ENCODE results near the gene TMEM248. TPM values are rescaled to one million over a fixed set of nuclear protein-coding genes. Genes with fewer than 3 reads are reported as not detected.
"Not testable (repeated sequence)": the region's sequence is repeated elsewhere in the genome, so short reads cannot be mapped to it uniquely, and the experiment has no call there.

The TMEM248 gene
- total RNA-seq, 2 donors from 2014 or later, result 77.9 to 79.8 TPM

DNA sequence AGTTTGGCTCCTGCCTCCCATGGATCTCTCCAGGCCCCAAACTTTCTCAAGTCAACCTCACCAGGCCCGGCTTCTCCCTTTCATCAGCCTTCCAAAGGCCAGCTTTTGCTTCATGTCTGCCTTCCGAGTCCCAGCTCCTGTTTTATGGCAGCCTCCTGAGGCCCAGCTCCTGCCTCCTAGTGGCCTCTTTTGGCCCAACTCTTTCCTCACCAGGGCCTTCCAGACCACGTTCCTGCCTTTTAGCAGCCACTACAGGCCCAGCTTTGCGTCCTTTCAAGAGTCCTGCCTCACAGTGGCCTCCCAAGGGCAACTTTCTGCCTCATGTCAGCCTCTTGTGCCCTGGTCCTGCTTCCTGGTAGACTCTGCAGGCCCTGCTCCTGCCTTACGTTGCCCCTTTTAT, 15.3 kb upstream of the TMEM248 start:
- H3K4me3 Mint-ChIP-seq, result no peak overlapping the region
- H3K27ac ChIP-seq (ENCODE audit: low read depth, low read length), result no peak overlapping the region
- 79 to 88% methylated on average over 4 to 5 of the region's 5 CpGs for WGBS, 2 experiments (ENCODE audit: insufficient coverage in 1 of 2, insufficient read length in 1 of 2)
- no peaks in the 10 kb centered on the region for H3K36me3 Mint-ChIP-seq (ENCODE audit: low read depth)
- no peaks in the 10 kb centered on the region for H3K9me3 Mint-ChIP-seq
- DNase-seq, result peak; percentile 75
- H3K4me1 Mint-ChIP-seq, result no peaks in the 10 kb centered on the region
- H3K27me3 Mint-ChIP-seq (ENCODE audit: insufficient read depth), result peaks cover 1% of the 10 kb centered on the region
- H3K36me3 ChIP-seq (ENCODE audit: control insufficient read depth, insufficient read depth, low read length), result no peaks in the 10 kb centered on the region
- H3K4me3 ChIP-seq (ENCODE audit: low read length), result no peak overlapping the region
- no peak overlapping the region for H3K9ac ChIP-seq (ENCODE audit: extremely low read depth, low read length, poor library complexity, severe bottlenecking)
- no peaks in the 10 kb centered on the region for H3K9me3 ChIP-seq (ENCODE audit: control insufficient read depth, low read length)
- TF ChIP-seq, protein P1, sequence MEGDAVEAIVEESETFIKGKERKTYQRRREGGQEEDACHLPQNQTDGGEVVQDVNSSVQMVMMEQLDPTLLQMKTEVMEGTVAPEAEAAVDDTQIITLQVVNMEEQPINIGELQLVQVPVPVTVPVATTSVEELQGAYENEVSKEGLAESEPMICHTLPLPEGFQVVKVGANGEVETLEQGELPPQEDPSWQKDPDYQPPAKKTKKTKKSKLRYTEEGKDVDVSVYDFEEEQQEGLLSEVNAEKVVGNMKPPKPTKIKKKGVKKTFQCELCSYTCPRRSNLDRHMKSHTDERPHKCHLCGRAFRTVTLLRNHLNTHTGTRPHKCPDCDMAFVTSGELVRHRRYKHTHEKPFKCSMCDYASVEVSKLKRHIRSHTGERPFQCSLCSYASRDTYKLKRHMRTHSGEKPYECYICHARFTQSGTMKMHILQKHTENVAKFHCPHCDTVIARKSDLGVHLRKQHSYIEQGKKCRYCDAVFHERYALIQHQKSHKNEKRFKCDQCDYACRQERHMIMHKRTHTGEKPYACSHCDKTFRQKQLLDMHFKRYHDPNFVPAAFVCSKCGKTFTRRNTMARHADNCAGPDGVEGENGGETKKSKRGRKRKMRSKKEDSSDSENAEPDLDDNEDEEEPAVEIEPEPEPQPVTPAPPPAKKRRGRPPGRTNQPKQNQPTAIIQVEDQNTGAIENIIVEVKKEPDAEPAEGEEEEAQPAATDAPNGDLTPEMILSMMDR (conservative IDR thresholded peaks at IDR 0.05), result peak; percentile 69
- no peaks in the 10 kb centered on the region for H3K4me1 ChIP-seq (ENCODE audit: control insufficient read depth, insufficient read depth, low read length)
- peak overlapping the region; percentile 50 for H3K27ac Mint-ChIP-seq
- no peaks in the 10 kb centered on the region for H3K27me3 ChIP-seq (ENCODE audit: control insufficient read depth, insufficient read depth, low read length, poor library complexity, severe bottlenecking)

DNA sequence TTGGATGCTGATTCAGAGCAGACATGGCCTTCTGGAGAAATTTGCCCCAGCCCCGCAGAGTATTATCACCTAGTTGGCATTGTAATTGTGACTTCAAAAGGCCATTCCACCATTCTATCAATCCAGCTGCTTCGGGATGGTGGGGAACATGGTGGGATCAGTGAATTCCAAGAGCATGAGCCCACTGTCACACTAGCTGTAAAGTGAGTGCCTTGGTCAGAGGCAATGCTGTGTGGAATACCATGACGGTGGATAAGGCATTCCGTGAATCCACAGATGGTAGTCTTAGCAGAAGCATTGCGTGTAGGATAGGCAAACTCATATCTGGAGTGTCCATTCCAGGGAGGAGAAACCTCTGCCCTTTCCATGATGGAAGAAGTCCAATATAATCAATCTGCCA, 13.3 kb upstream of the TMEM248 start:
- Mint-ChIP-seq H3K27me3 (ENCODE audit: insufficient read depth) (peaks cover 1% of the 10 kb centered on the region), H3K4me1 (no peaks in the 10 kb centered on the region), H3K27ac (no peak overlapping the region), H3K9me3 (no peaks in the 10 kb centered on the region), H3K36me3 (ENCODE audit: low read depth) (no peaks in the 10 kb centered on the region), H3K4me3 (no peak overlapping the region)
- TF ChIP-seq, protein P1 (conservative IDR thresholded peaks at IDR 0.05), result no peak
- H3K27me3 ChIP-seq (ENCODE audit: control insufficient read depth, insufficient read depth, low read length, poor library complexity, severe bottlenecking), result no peaks in the 10 kb centered on the region
- no peak overlapping the region for H3K9ac ChIP-seq (ENCODE audit: extremely low read depth, low read length, poor library complexity, severe bottlenecking)
- H3K9me3 ChIP-seq (ENCODE audit: control insufficient read depth, low read length), result no peaks in the 10 kb centered on the region
- no peak for DNase-seq
- no peak overlapping the region for H3K27ac ChIP-seq (ENCODE audit: low read depth, low read length)
- WGBS, 2 experiments (ENCODE audit: insufficient coverage in 1 of 2, insufficient read length in 1 of 2), result 92 to 100% methylated on average over 4 to 5 of the region's 5 CpGs
- H3K4me3 ChIP-seq (ENCODE audit: low read length), result no peak overlapping the region
- H3K36me3 ChIP-seq (ENCODE audit: control insufficient read depth, insufficient read depth, low read length), result no peaks in the 10 kb centered on the region
- no peaks in the 10 kb centered on the region for H3K4me1 ChIP-seq (ENCODE audit: control insufficient read depth, insufficient read depth, low read length)

DNA sequence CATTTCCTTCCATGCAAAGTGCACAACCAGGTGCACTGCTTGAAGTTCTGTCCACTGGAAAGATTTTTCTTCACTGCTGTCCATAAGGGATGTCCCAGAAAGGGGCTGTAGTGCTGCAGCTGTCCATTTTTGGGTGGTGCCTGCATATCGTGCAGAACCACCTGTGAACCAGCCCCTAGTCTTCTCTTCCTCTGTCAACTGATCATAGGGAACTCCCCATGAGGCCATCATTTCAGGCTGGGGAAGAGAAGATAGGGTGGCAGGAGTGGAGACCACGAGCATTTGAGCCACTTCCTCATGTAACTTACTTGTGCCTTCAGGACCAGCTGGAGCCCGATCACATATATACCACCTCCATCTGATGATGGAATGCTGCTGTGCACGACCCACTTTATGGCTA, 12.4 kb upstream of the TMEM248 start:
- not testable (repeated sequence) for H3K4me1 ChIP-seq (ENCODE audit: control insufficient read depth, insufficient read depth, low read length); H3K27me3 Mint-ChIP-seq (ENCODE audit: insufficient read depth); H3K9ac ChIP-seq (ENCODE audit: extremely low read depth, low read length, poor library complexity, severe bottlenecking); H3K36me3 Mint-ChIP-seq (ENCODE audit: low read depth); H3K27ac ChIP-seq (ENCODE audit: low read depth, low read length); H3K27me3 ChIP-seq (ENCODE audit: control insufficient read depth, insufficient read depth, low read length, poor library complexity, severe bottlenecking); H3K9me3 Mint-ChIP-seq; H3K4me3 Mint-ChIP-seq; H3K9me3 ChIP-seq (ENCODE audit: control insufficient read depth, low read length); H3K4me1 Mint-ChIP-seq; H3K36me3 ChIP-seq (ENCODE audit: control insufficient read depth, insufficient read depth, low read length); DNase-seq; H3K4me3 ChIP-seq (ENCODE audit: low read length); H3K27ac Mint-ChIP-seq
- WGBS, 2 experiments (ENCODE audit: insufficient coverage in 1 of 2, insufficient read length in 1 of 2), result 92 to 93% methylated on average over 3 to 4 of the region's 4 CpGs

DNA sequence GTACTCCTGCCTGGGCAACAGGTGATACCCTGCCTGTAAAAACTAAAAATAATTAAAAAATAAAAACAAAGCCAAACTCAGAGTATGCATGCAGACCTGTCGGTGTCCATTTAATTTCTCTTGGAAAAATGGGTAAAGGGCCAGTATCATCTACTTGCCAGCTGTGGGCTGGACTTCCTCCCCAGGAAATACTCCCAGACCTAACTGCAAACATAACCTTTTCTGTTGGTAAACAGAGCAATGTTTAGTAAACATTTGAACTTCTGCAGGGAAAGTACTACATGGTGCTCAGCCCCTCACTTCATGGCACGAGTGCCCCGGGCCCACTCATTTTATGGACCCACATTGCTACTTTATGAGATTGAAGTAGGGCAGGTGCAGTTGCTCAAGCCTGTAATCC, 10.2 kb upstream of the TMEM248 start:
- DNase-seq, result no peak
- no peak overlapping the region for H3K9ac ChIP-seq (ENCODE audit: extremely low read depth, low read length, poor library complexity, severe bottlenecking)
- Mint-ChIP-seq H3K4me3 (no peak overlapping the region), H3K27me3 (ENCODE audit: insufficient read depth) (peaks cover 1% of the 10 kb centered on the region), H3K27ac (no peak overlapping the region), H3K9me3 (peaks cover 1% of the 10 kb centered on the region), H3K36me3 (ENCODE audit: low read depth) (no peaks in the 10 kb centered on the region), H3K4me1 (peaks cover 10% of the 10 kb centered on the region)
- no peaks in the 10 kb centered on the region for H3K4me1 ChIP-seq (ENCODE audit: control insufficient read depth, insufficient read depth, low read length)
- no peaks in the 10 kb centered on the region for H3K27me3 ChIP-seq (ENCODE audit: control insufficient read depth, insufficient read depth, low read length, poor library complexity, severe bottlenecking)
- TF ChIP-seq, protein P1 (conservative IDR thresholded peaks at IDR 0.05), result no peak
- no peak overlapping the region for H3K4me3 ChIP-seq (ENCODE audit: low read length)
- no peak overlapping the region for H3K27ac ChIP-seq (ENCODE audit: low read depth, low read length)
- no peaks in the 10 kb centered on the region for H3K36me3 ChIP-seq (ENCODE audit: control insufficient read depth, insufficient read depth, low read length)
- H3K9me3 ChIP-seq (ENCODE audit: control insufficient read depth, low read length), result no peaks in the 10 kb centered on the region
- WGBS, 2 experiments (ENCODE audit: insufficient coverage in 1 of 2, insufficient read length in 1 of 2), result 93 to 100% methylated on average over 2 to 3 of the region's 3 CpGs

DNA sequence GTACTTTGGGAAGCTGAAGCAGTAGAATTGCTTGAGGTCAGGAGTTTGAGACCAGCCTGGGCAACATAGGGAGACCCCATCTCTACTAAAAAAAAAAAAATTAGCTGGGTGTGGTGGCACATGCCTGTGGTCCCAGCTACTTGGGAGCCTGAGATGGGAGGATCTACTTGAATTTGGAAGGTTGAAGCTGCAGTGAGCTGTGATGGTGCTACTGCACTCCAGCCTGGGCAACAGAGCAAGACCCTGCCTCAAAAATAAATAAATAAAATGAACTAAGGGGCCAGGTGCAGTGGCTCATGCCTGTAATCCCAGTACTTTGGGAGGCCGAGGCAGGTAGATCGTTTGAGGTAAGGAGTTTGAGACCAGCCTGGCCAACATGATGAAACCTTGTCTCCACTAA, 9.8 kb upstream of the TMEM248 start:
- not testable (repeated sequence) for DNase-seq; H3K36me3 ChIP-seq (ENCODE audit: control insufficient read depth, insufficient read depth, low read length)

More for the DNA sequence above, 9.8 kb upstream of the TMEM248 start:
- H3K27me3 Mint-ChIP-seq (ENCODE audit: insufficient read depth); H3K9me3 Mint-ChIP-seq; H3K4me3 ChIP-seq (ENCODE audit: low read length); H3K4me3 Mint-ChIP-seq; H3K27me3 ChIP-seq (ENCODE audit: control insufficient read depth, insufficient read depth, low read length, poor library complexity, severe bottlenecking); H3K9ac ChIP-seq (ENCODE audit: extremely low read depth, low read length, poor library complexity, severe bottlenecking); H3K4me1 ChIP-seq (ENCODE audit: control insufficient read depth, insufficient read depth, low read length); H3K36me3 Mint-ChIP-seq (ENCODE audit: low read depth); H3K27ac Mint-ChIP-seq; H3K9me3 ChIP-seq (ENCODE audit: control insufficient read depth, low read length); H3K27ac ChIP-seq (ENCODE audit: low read depth, low read length): not testable (repeated sequence)
- 78 to 96% methylated on average over 2 of the region's 2 CpGs for WGBS, 2 experiments (ENCODE audit: insufficient coverage in 1 of 2, insufficient read length in 1 of 2)
- H3K4me1 Mint-ChIP-seq, result peaks cover 10% of the 10 kb centered on the region
